ENCODE measurements around the gene OCA2.
"Not testable (repeated sequence)": the region's sequence is repeated elsewhere in the genome, so short reads cannot be mapped to it uniquely, and the experiment has no call there.

GRCh38 chr15:28145419-28145818 lies 46.3 kb upstream of the OCA2 start:
- TF ChIP-seq NFKBIZ (CRISPR knock-in tag; IDR thresholded peaks at IDR 0.05); ZNF24 (IDR thresholded peaks at IDR 0.05); POLR2AphosphoS5 (IDR thresholded peaks at IDR 0.05; ENCODE audit: low read depth, low read length); FOSL1 (CRISPR knock-in tag; IDR thresholded peaks at IDR 0.05; ENCODE audit: borderline replicate concordance); KAT7 (CRISPR knock-in tag; IDR thresholded peaks at IDR 0.05; ENCODE audit: borderline replicate concordance); KDM4B (CRISPR knock-in tag; IDR thresholded peaks at IDR 0.05); MAFK (conservative IDR thresholded peaks at IDR 0.05 in 1 of 2, IDR thresholded peaks at IDR 0.05 in 1 of 2; ENCODE audit: low read length in 2 of 2): not testable (repeated sequence)

Data from HepG2 (cell line).